HepG2 (cell line): ENCODE results near the gene AAR2. TPM values are rescaled to one million over a fixed set of nuclear protein-coding genes. Genes with fewer than 3 reads are reported as not detected.

Experiments used
- ATF2 ChIP-seq: sonication (generic); formaldehyde crosslinking; IDR thresholded peaks from 2 replicates; pipeline ENCODE4 v1.4.0; 2020; ENCODE audit warnings: missing genetic modification reagents
- ATF3 ChIP-seq: sonication (generic); formaldehyde crosslinking; IDR thresholded peaks from 2 replicates; pipeline ENCODE4 v1.4.0; 2020; ENCODE audit warnings: missing genetic modification reagents
- CSRNP1 ChIP-seq: sonication (generic); formaldehyde crosslinking; IDR thresholded peaks from 2 replicates; pipeline ENCODE4 v1.8.1; 2023; ENCODE audit warnings: mild to moderate bottlenecking, missing genetic modification reagents
- EHMT2 ChIP-seq: fragments of 200-600 bp; sonication (generic); IDR thresholded peaks from 2 replicates; pipeline ENCODE4 v1.7.0; 2017; ENCODE audit warnings: antibody characterized with exemption, low read depth, low read length, borderline replicate concordance
- HNF4G ChIP-seq, 2 experiments: sonication (generic) in 1 of 2; formaldehyde crosslinking in 1 of 2; IDR thresholded peaks; 2 replicates each; pipeline versions ENCODE4 v1.4.0 to v1.6.1; 2011 to 2020; ENCODE audit warnings: borderline replicate concordance in 2 of 2, low read depth in 2 of 2, mild to moderate bottlenecking in 2 of 2, low read length in 1 of 2, missing genetic modification reagents in 1 of 2, moderate library complexity in 1 of 2
- KDM5B ChIP-seq: sonication (generic); formaldehyde crosslinking; IDR thresholded peaks from 2 replicates; pipeline ENCODE4 v1.4.0; 2020; ENCODE audit warnings: missing genetic modification reagents, mild to moderate bottlenecking, borderline replicate concordance
- MZF1 ChIP-seq: sonication (generic); formaldehyde crosslinking; IDR thresholded peaks from 2 replicates; pipeline ENCODE4 v1.8.1; 2023; ENCODE audit warnings: mild to moderate bottlenecking, missing genetic modification reagents, borderline replicate concordance
- ONECUT2 ChIP-seq: sonication (generic); formaldehyde crosslinking; IDR thresholded peaks from 2 replicates; pipeline ENCODE4 v1.4.0; 2020; ENCODE audit warnings: missing genetic modification reagents
- PCBP1 ChIP-seq: fragments of 200-400 bp; formaldehyde crosslinking; IDR thresholded peaks from 2 replicates; pipeline ENCODE4 v1.6.1; 2017; ENCODE audit warnings: mild to moderate bottlenecking, low read depth, low read length, borderline replicate concordance
- POGZ ChIP-seq: sonication (generic); formaldehyde crosslinking; IDR thresholded peaks from 2 replicates; pipeline ENCODE4 v1.4.0; 2020; ENCODE audit warnings: mild to moderate bottlenecking, missing genetic modification reagents
- POLR2AphosphoS5 ChIP-seq: IDR thresholded peaks from 2 replicates; pipeline ENCODE4 v1.6.1; 2012; ENCODE audit warnings: low read depth, low read length
- SMYD3 ChIP-seq: sonication (generic); formaldehyde crosslinking; IDR thresholded peaks from 2 replicates; pipeline ENCODE4 v1.8.1; 2023; ENCODE audit warnings: mild to moderate bottlenecking, missing genetic modification reagents
- SRSF9 ChIP-seq: fragments of 200-400 bp; formaldehyde crosslinking; IDR thresholded peaks from 2 replicates; pipeline ENCODE4 v1.6.1; 2018; ENCODE audit warnings: borderline replicate concordance, mild to moderate bottlenecking, low read depth, low read length; ENCODE audit not compliant: insufficient read depth, poor library complexity, severe bottlenecking
- STAT5B ChIP-seq: sonication (generic); formaldehyde crosslinking; IDR thresholded peaks from 2 replicates; pipeline ENCODE4 v1.4.0; 2020; ENCODE audit warnings: missing genetic modification reagents
- TMF1 ChIP-seq: sonication (generic); formaldehyde crosslinking; IDR thresholded peaks from 2 replicates; pipeline ENCODE4 v1.8.1; 2022; ENCODE audit warnings: low read depth, missing genetic modification reagents
- TRAFD1 ChIP-seq: sonication (generic); formaldehyde crosslinking; IDR thresholded peaks from 2 replicates; pipeline ENCODE4 v1.5.1; 2020; ENCODE audit warnings: missing genetic modification reagents, mild to moderate bottlenecking, borderline replicate concordance
- ZNF101 ChIP-seq: sonication (generic); formaldehyde crosslinking; IDR thresholded peaks from 2 replicates; pipeline ENCODE4 v1.4.0; 2020; ENCODE audit warnings: mild to moderate bottlenecking, low read depth, missing genetic modification reagents, borderline replicate concordance
- ZNF275 ChIP-seq: sonication (generic); formaldehyde crosslinking; IDR thresholded peaks from 2 replicates; pipeline ENCODE4 v1.8.0; 2022; ENCODE audit warnings: missing genetic modification reagents, mild to moderate bottlenecking, inconsistent platforms, borderline replicate concordance
- ZNF33A ChIP-seq: sonication (generic); formaldehyde crosslinking; IDR thresholded peaks from 2 replicates; pipeline ENCODE4 v1.5.1; 2020; ENCODE audit warnings: missing genetic modification reagents, mild to moderate bottlenecking, moderate library complexity, borderline replicate concordance
- ZNF382 ChIP-seq: sonication (generic); formaldehyde crosslinking; IDR thresholded peaks from 2 replicates; pipeline ENCODE4 v1.5.0; 2020; ENCODE audit warnings: missing genetic modification reagents, mild to moderate bottlenecking, borderline replicate concordance
- ZNF530 ChIP-seq: sonication (generic); formaldehyde crosslinking; IDR thresholded peaks from 2 replicates; pipeline ENCODE4 v1.5.0; 2020; ENCODE audit warnings: low read depth, mild to moderate bottlenecking, missing genetic modification reagents
- ZNF776 ChIP-seq: sonication (generic); formaldehyde crosslinking; IDR thresholded peaks from 2 replicates; pipeline ENCODE4 v1.4.0; 2020; ENCODE audit warnings: mild to moderate bottlenecking, missing genetic modification reagents
- ZNF782 ChIP-seq: sonication (generic); formaldehyde crosslinking; IDR thresholded peaks from 2 replicates; pipeline ENCODE4 v1.4.0; 2020; ENCODE audit warnings: missing genetic modification reagents, mild to moderate bottlenecking, borderline replicate concordance
- polyA plus RNA-seq, 8 experiments: library from polyadenylated mRNA; depleted of rRNA in 3 of 8; stranded (reverse) in 7 of 8; unstranded in 1 of 8; fragments of >200 nt; fragmentation: Illumina TruSeq in 4 of 8; extraction: Trizol in 4 of 8; gene quantifications; 2 replicates each; pipeline versions ENCODE4 v1.2.1 to v1.2.3, GENCODE V29; 2011 to 2016; ENCODE audit warnings: low read depth in 4 of 8, missing spikeins in 1 of 8, mixed read lengths in 1 of 8; ENCODE audit not compliant: insufficient read depth in 1 of 8
- total RNA-seq, 5 experiments: library from RNA; depleted of rRNA; stranded (reverse); fragments of >200 nt; fragmentation: Illumina TruSeq; extraction: Trizol; gene quantifications; 2 replicates each; pipeline ENCODE4 v1.2.3, GENCODE V29; 2016; ENCODE audit warnings: low read depth in 1 of 5

AAR2 gene
- total and polyA plus RNA-seq, 2 of the 13 experiments (the other 11 are each of a cell fraction or from before 2014, with no cell fraction given), result 45.2 to 46.2 TPM

GRCh38 chr20:36202891-36203338 lies 33.4 kb upstream of the AAR2 start (continued):
- no peak for TF ChIP-seq CSRNP1 (CRISPR knock-in tag)
- no peak for TF ChIP-seq TMF1 (CRISPR knock-in tag)
- TF ChIP-seq ZNF275 (CRISPR knock-in tag), result no peak
- TF ChIP-seq ATF3 (CRISPR knock-in tag), result peak; percentile 17; the same call in 1 of the 2 replicates
- no peak for TF ChIP-seq POLR2AphosphoS5
- no peak for TF ChIP-seq STAT5B
- TF ChIP-seq ZNF382 (CRISPR knock-in tag), result no peak
- TF ChIP-seq ZNF782 (CRISPR knock-in tag), result no peak
- TF ChIP-seq POGZ, result no peak
- no peak for TF ChIP-seq SRSF9
- no peak for TF ChIP-seq ATF2 (CRISPR knock-in tag)
- TF ChIP-seq HNF4G (IDR thresholded peaks at IDR 0.05; ENCODE audit: borderline replicate concordance, low read depth, low read length), result no peak; the same call in 1 of the 2 replicates
- no peak for TF ChIP-seq HNF4G (CRISPR knock-in tag; IDR thresholded peaks at IDR 0.05; ENCODE audit: borderline replicate concordance, low read depth)
- TF ChIP-seq SMYD3 (CRISPR knock-in tag), result no peak
- TF ChIP-seq ZNF530, result no peak
- no peak for TF ChIP-seq ZNF776 (CRISPR knock-in tag)
- TF ChIP-seq EHMT2, result no peak
- no peak for TF ChIP-seq MZF1 (CRISPR knock-in tag)
- TF ChIP-seq PCBP1, result no peak
- no peak for TF ChIP-seq ZNF101 (CRISPR knock-in tag)
- TF ChIP-seq TRAFD1, result no peak
- TF ChIP-seq ONECUT2, result no peak
- peak; percentile 36; the same call in 1 of the 2 replicates for TF ChIP-seq KDM5B (CRISPR knock-in tag)
- no peak for TF ChIP-seq ZNF33A (CRISPR knock-in tag)
